ENCODE data around the gene PDE3B.
"Not testable (repeated sequence)": the region's sequence is repeated elsewhere in the genome, so short reads cannot be mapped to it uniquely, and the experiment has no call there.

PDE3B gene

GRCh38 chr11:14687456-14687855 lies 43.9 kb downstream of the PDE3B start:
- Histone ChIP-seq H3K9ac (ENCODE audit: low read length) (no peak overlapping the region), H3K79me2 (ENCODE audit: control insufficient read depth, insufficient read depth, low read length, poor library complexity) (no peaks in the 10 kb centered on the region), H2AK5ac (ENCODE audit: low read length) (no peak overlapping the region), H2BK12ac (ENCODE audit: low read length) (no peak overlapping the region), H3K27ac (ENCODE audit: low read depth, low read length) (no peak overlapping the region), H3K9me3 (ENCODE audit: insufficient read depth, low read depth, low read length) (no peaks in the 10 kb centered on the region), H3K14ac (ENCODE audit: low read length) (no peak overlapping the region), H3K4me2 (ENCODE audit: low read length) (no peak overlapping the region), H2BK120ac (ENCODE audit: insufficient read depth, low read length, poor library complexity) (no peak overlapping the region), H3K18ac (ENCODE audit: low read length) (no peak overlapping the region), H3K4me3 (ENCODE audit: low read depth, low read length) (no peak overlapping the region), H3K79me1 (ENCODE audit: low read length) (no peaks in the 10 kb centered on the region), H4K8ac (ENCODE audit: low read depth, low read length) (no peak overlapping the region), H3K4me1 (ENCODE audit: control insufficient read depth in 1 of 2, insufficient read depth in 2 of 2, low read length in 2 of 2) (no peaks in the 10 kb centered on the region), H4K91ac (ENCODE audit: low read depth, low read length) (no peak overlapping the region), H3K27me3 (ENCODE audit: insufficient read depth, low read length) (no peaks in the 10 kb centered on the region), H2AFZ (ENCODE audit: insufficient read depth, low read length, poor library complexity) (no peak overlapping the region), H2BK5ac (ENCODE audit: low read depth, low read length, poor library complexity) (no peak overlapping the region), H3K23ac (ENCODE audit: low read length) (no peak overlapping the region), H4K12ac (ENCODE audit: low read depth, low read length) (no peak overlapping the region), H3K36me3 (ENCODE audit: control insufficient read depth in 1 of 2, insufficient read depth in 2 of 2, low read length in 2 of 2) (no peaks in the 10 kb centered on the region), H3K4ac (ENCODE audit: low read depth, low read length) (no peak overlapping the region)
- DNase-seq = no peak

GRCh38 chr11:14687943-14688627 lies 44.5 kb downstream of the PDE3B start:
- no peak overlapping the region for H3K4ac ChIP-seq (ENCODE audit: low read depth, low read length)
- no peak overlapping the region for H3K4me3 ChIP-seq (ENCODE audit: low read depth, low read length)
- no peak overlapping the region for H4K12ac ChIP-seq (ENCODE audit: low read depth, low read length)
- H3K79me2 ChIP-seq (ENCODE audit: control insufficient read depth, insufficient read depth, low read length, poor library complexity) = no peaks in the 10 kb centered on the region
- H3K36me3 ChIP-seq (ENCODE audit: control insufficient read depth in 1 of 2, insufficient read depth in 2 of 2, low read length in 2 of 2) = no peaks in the 10 kb centered on the region
- no peak overlapping the region for H2BK5ac ChIP-seq (ENCODE audit: low read depth, low read length, poor library complexity)
- no peak overlapping the region for H3K4me2 ChIP-seq (ENCODE audit: low read length)
- no peak for DNase-seq
- no peak overlapping the region for H4K91ac ChIP-seq (ENCODE audit: low read depth, low read length)
- H3K18ac ChIP-seq (ENCODE audit: low read length) = no peak overlapping the region
- no peak overlapping the region for H2BK120ac ChIP-seq (ENCODE audit: insufficient read depth, low read length, poor library complexity)
- no peak overlapping the region for H3K14ac ChIP-seq (ENCODE audit: low read length)
- no peak overlapping the region for H2BK12ac ChIP-seq (ENCODE audit: low read length)
- H2AFZ ChIP-seq (ENCODE audit: insufficient read depth, low read length, poor library complexity) = no peak overlapping the region
- H3K4me1 ChIP-seq (ENCODE audit: control insufficient read depth in 1 of 2, insufficient read depth in 2 of 2, low read length in 2 of 2) = no peaks in the 10 kb centered on the region
- H3K23ac ChIP-seq (ENCODE audit: low read length) = no peak overlapping the region
- no peaks in the 10 kb centered on the region for H3K79me1 ChIP-seq (ENCODE audit: low read length)
- no peaks in the 10 kb centered on the region for H3K27me3 ChIP-seq (ENCODE audit: insufficient read depth, low read length)
- no peak overlapping the region for H3K27ac ChIP-seq (ENCODE audit: low read depth, low read length)
- no peaks in the 10 kb centered on the region for H3K9me3 ChIP-seq (ENCODE audit: insufficient read depth, low read depth, low read length)
- no peak overlapping the region for H3K9ac ChIP-seq (ENCODE audit: low read length)
- H4K8ac ChIP-seq (ENCODE audit: low read depth, low read length) = no peak overlapping the region
- no peak overlapping the region for H2AK5ac ChIP-seq (ENCODE audit: low read length)
- WGBS (ENCODE audit: extremely low coverage, insufficient coverage, insufficient read length) = no CpG with 5 or more reads among the region's 2 CpGs

GRCh38 chr11:14695656-14696055 lies 52.1 kb downstream of the PDE3B start:
- H2BK12ac ChIP-seq (ENCODE audit: low read length); H3K79me1 ChIP-seq (ENCODE audit: low read length); H2BK120ac ChIP-seq (ENCODE audit: insufficient read depth, low read length, poor library complexity); H3K4ac ChIP-seq (ENCODE audit: low read depth, low read length); H3K36me3 ChIP-seq (ENCODE audit: control insufficient read depth in 1 of 2, insufficient read depth in 2 of 2, low read length in 2 of 2); H4K91ac ChIP-seq (ENCODE audit: low read depth, low read length); H2BK5ac ChIP-seq (ENCODE audit: low read depth, low read length, poor library complexity); H3K9ac ChIP-seq (ENCODE audit: low read length); H3K14ac ChIP-seq (ENCODE audit: low read length); H3K27ac ChIP-seq (ENCODE audit: low read depth, low read length); H2AK5ac ChIP-seq (ENCODE audit: low read length); H3K79me2 ChIP-seq (ENCODE audit: control insufficient read depth, insufficient read depth, low read length, poor library complexity); H4K12ac ChIP-seq (ENCODE audit: low read depth, low read length); H3K27me3 ChIP-seq (ENCODE audit: insufficient read depth, low read length); DNase-seq; H3K18ac ChIP-seq (ENCODE audit: low read length); H3K23ac ChIP-seq (ENCODE audit: low read length); H3K4me3 ChIP-seq (ENCODE audit: low read depth, low read length); H3K4me1 ChIP-seq (ENCODE audit: control insufficient read depth in 1 of 2, insufficient read depth in 2 of 2, low read length in 2 of 2); H3K9me3 ChIP-seq (ENCODE audit: insufficient read depth, low read depth, low read length); H2AFZ ChIP-seq (ENCODE audit: insufficient read depth, low read length, poor library complexity); H3K4me2 ChIP-seq (ENCODE audit: low read length); H4K8ac ChIP-seq (ENCODE audit: low read depth, low read length): not testable (repeated sequence)
- no CpG with 5 or more reads among the region's 2 CpGs for WGBS (ENCODE audit: extremely low coverage, insufficient coverage, insufficient read length)

GRCh38 chr11:14698771-14699170 lies 55.2 kb downstream of the PDE3B start:
- H2AFZ ChIP-seq (ENCODE audit: insufficient read depth, low read length, poor library complexity) = no peak overlapping the region
- no peaks in the 10 kb centered on the region for H3K4me1 ChIP-seq (ENCODE audit: control insufficient read depth in 1 of 2, insufficient read depth in 2 of 2, low read length in 2 of 2)
- H3K36me3 ChIP-seq (ENCODE audit: control insufficient read depth in 1 of 2, insufficient read depth in 2 of 2, low read length in 2 of 2) = no peaks in the 10 kb centered on the region
- H2AK5ac ChIP-seq (ENCODE audit: low read length) = no peak overlapping the region
- no peak overlapping the region for H3K9ac ChIP-seq (ENCODE audit: low read length)
- H4K12ac ChIP-seq (ENCODE audit: low read depth, low read length) = no peak overlapping the region
- no peak overlapping the region for H2BK12ac ChIP-seq (ENCODE audit: low read length)
- no peak for DNase-seq
- no peak overlapping the region for H4K8ac ChIP-seq (ENCODE audit: low read depth, low read length)
- H3K79me1 ChIP-seq (ENCODE audit: low read length) = no peaks in the 10 kb centered on the region
- H2BK120ac ChIP-seq (ENCODE audit: insufficient read depth, low read length, poor library complexity) = no peak overlapping the region
- no peak overlapping the region for H3K27ac ChIP-seq (ENCODE audit: low read depth, low read length)
- no peaks in the 10 kb centered on the region for H3K27me3 ChIP-seq (ENCODE audit: insufficient read depth, low read length)
- no peaks in the 10 kb centered on the region for H3K79me2 ChIP-seq (ENCODE audit: control insufficient read depth, insufficient read depth, low read length, poor library complexity)
- H3K4ac ChIP-seq (ENCODE audit: low read depth, low read length) = no peak overlapping the region
- no peak overlapping the region for H3K4me2 ChIP-seq (ENCODE audit: low read length)
- H3K23ac ChIP-seq (ENCODE audit: low read length) = no peak overlapping the region
- H3K4me3 ChIP-seq (ENCODE audit: low read depth, low read length) = no peak overlapping the region
- no peak overlapping the region for H4K91ac ChIP-seq (ENCODE audit: low read depth, low read length)
- H3K14ac ChIP-seq (ENCODE audit: low read length) = no peak overlapping the region
- no peaks in the 10 kb centered on the region for H3K9me3 ChIP-seq (ENCODE audit: insufficient read depth, low read depth, low read length)
- no peak overlapping the region for H3K18ac ChIP-seq (ENCODE audit: low read length)
- no peak overlapping the region for H2BK5ac ChIP-seq (ENCODE audit: low read depth, low read length, poor library complexity)
- WGBS (ENCODE audit: extremely low coverage, insufficient coverage, insufficient read length) = no CpG with 5 or more reads among the region's 1 CpG

Data from trophoblast cell (in vitro differentiated cells and primary cell).